GM21515 (cell line): Measurements from ENCODE around the gene TRAFD1.
A peak's percentile ranks its signal among the peaks of the same experiment; 100 is the strongest.

Experiments
- ATAC-seq: cut with Tn5 transposase; IDR thresholded peaks from one replicate; pipeline ENCODE4 v1.9.1; 2021; ENCODE audit not compliant: unreplicated experiment

Gene TRAFD1

DNA sequence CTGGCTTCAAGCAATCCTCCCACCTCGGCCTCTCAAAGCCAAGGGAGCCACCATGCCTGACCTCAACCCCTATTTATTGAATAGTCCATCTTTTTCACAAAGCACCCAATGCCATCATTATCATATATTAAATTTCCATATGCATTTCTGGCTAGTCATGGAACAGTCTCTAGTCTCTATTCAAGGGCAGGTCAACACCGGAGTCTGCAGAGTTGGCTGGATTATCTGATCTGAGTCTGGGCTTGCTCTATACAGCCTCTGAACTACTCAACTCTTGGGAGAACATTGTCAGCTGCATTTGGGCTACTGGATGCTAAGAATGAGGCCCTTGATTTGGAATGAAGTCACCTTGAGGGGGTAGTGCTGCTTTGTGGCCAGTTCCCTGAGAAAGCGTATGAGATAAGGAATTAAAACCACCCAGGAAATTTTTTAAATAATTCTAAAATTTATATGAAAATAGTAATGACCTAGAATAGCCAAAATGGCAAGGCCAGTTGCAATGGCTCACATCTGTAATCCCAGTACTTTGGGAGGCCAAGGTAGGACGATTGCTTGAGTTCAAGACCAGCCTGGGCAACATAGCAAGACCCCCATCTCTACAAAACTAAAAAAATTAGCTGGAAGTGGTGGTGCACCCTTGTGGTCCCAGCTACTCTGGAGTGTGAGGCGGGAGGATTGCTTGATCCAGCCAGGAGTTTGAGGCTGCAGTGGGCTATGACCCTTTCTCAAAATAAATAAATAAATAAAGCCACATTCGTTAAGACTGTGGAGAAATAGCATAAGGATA is 9.9 kb upstream of the TRAFD1 start:
- ATAC-seq, result no peak

GRCh38 chr12:112116232-112117060 is 8.9 kb upstream of the TRAFD1 start:
- ATAC-seq, result no peak

DNA sequence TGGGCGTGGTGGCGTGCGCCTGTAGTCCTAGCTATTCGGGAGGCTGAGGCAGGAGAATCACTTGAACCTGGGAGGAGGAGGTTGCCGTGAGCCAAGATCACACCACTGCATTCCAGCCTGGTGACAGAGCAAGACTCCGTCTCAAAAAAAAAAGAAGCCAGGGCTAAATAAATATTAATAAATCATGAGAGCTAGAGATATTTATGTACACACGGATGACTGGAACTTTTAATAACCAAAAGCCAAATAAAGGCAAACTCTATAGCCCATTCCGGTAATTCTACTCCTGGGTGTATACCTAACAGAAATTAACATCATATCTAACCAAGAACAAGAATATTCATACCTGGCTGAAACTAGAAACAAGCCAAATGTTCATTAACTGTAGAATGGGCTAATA is 7.7 kb upstream of the TRAFD1 start:
- ATAC-seq, result no peak

DNA sequence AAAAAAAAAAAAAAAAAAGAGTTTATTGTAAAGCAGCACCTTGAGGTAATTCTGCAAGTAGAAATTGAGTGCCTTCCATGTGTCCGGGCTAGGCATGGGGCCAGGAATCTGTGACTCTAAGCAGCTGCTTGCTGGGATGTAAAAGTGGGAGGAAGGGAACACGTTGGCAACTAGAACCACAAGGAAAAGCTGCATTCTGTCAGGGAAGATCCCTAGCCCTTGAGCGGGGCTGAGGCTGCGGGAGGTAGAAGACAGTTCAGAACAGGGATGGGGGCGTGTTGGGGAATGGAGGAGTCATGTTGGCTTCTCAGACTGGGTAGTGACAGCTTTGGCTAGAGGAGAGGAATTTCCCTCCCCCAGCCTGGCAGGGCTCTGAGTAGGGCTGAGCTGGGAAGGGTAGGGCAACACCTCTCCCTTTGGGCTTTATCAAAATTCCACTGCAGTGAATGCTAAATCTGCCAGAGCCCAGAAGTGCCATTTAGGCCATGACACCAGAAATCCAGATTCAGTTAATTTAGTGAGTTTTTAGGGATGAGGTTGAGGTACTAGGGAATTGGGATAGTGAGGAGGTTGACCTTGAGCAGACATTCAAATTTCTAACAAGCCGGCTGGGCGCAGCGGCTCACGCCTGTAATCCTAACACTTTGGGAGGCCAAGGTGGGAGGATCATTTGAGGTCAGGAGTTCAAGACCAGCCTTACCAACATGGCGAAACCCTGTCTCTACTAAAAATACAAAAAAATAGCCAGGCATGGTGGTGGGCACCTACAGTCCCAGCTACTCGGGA is 3.4 kb upstream of the TRAFD1 start:
- no peak for ATAC-seq

DNA sequence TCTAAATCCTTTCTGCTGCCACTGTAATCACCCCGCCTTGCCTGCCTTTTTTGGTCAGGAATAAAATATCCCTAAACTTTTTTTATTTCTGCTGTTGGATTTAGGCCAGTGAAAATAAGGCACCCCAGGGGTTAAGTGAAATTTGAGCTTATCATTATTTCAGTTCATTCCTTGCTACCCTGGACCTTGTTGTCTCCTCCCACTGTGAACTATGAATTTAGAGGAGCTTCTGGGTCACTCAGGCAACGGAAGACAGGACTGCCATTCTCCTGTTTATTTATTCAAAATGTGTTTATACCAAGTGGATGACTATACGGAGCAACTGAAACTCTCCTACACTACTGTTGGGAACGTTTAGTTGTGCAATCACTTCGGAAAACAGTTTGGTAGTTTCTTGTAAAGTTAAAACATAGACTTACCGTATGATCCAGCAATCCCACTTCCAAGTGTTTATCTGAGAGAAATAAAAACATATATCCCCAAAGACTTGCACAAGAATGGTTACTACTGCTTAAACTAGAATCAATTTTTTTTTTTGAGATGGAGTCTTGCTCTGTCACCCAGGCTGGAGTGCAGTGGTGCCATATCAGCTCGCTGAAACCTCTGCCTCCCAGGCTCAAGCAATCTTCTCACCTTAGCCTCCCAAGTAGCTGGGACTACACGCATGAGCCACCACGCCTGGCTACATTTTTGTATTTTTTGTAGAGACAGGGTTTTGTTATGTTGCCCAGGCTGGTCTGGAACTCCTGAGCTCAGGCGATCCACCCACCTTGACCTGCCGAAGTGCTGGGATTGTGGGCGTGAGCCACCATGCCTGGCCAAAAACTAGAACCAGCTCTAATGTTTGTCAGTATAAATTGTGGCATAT is 2.3 kb upstream of the TRAFD1 start:
- ATAC-seq, result no peak

- ATAC-seq, result no peak
Measured at GRCh38 chr12:112124918-112125249, 476 bp upstream of the TRAFD1 start.

DNA sequence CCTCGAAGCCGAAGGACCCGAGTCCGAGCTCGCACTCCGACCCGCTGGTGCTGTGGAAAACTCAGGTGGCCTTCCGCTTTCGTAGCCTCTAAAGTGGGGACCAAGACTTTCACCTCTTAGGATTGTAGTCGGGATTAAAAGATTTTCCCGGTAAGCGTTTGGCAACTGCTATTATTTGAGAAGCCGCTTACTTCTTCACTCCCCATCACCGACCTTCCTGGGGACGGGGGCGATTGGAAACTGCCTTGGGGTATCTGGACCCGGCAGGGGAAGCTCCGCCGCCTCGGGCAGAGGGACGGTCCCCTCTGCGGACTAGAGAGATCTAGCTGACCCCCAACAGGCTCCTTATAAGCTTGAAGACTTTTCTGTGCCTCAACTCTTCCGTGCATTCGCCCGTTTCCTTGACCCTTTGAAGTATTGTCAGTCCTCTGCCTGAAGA is 659 bp downstream of the TRAFD1 start:
- no peak for ATAC-seq

GRCh38 chr12:112126911-112127310 is 1.6 kb downstream of the TRAFD1 start:
- no peak for ATAC-seq

DNA sequence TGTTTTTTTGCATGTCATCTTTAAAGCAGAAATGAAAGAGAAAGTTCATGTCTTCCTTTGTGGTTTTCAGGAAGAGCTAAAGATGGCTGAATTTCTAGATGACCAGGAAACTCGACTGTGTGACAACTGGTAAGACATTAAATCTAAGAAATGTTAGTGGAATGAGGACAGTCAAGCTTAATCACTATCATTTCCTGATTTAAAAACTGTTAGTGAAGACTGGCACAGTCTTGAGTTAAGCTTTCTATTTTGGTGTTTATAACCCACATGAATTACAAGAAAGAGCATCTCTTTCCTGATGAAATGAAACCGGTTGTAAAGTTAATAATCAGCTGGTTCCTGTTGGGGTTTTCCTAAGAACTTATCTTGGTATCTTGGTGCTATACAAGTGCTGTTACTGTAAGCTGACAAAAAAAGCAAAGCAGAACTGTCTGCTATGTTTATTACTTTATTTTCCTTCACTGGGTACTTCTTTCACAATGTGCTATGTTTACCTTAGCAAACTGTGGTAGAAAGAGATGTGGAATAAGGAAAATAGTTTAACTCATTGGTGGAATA is 5.2 kb downstream of the TRAFD1 start:
- peak; percentile 46 for ATAC-seq

DNA sequence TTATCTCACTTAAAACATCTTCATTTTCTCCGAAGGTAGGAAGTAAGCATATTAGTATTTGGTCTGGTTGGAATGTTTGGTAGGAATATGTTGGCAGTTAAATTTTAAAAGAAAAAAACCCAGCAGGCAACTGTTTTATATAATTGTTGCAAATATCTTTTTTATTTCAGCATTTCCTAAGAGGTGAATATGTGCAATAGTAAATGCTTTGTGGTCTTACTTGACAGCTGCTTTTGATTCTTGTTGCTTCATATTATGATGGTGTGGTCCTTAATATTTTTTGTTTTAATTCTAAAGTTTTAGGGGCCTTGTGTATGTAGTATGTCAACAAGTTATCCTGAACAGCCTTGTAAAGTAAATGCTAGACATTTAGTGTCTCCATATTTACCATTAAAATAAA is 6.3 kb downstream of the TRAFD1 start:
- ATAC-seq, result no peak

GRCh38 chr12:112133418-112133817 is 8.1 kb downstream of the TRAFD1 start:
- ATAC-seq, result no peak

GRCh38 chr12:112134731-112135130 is 9.4 kb downstream of the TRAFD1 start:
- no peak for ATAC-seq

- no peak for ATAC-seq
Measured at GRCh38 chr12:112140728-112141127, 15.4 kb downstream of the TRAFD1 start.

GRCh38 chr12:112146123-112146522 is 20.8 kb downstream of the TRAFD1 start:
- no peak for ATAC-seq

DNA sequence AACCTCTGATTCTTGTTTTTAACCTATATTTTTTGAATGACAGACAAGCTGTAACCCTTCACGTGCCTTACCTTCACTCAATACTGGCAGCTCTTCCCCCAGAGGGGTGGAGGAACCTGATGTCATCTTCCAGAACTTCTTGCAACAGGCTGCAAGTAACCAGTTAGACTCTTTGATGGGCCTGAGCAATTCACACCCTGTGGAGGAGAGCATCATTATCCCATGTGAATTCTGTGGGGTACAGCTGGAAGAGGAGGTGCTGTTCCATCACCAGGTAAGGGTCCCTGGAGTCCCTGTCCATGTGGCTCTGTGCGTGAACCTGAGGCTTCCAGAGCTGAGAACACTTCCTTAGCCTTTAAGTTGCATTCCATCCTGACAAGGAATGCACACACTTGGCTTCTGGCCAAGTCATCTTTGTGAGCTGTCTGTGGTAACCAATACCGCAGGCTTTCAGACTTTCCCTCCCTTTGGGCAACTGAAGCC is 22.7 kb downstream of the TRAFD1 start:
- no peak for ATAC-seq

- ATAC-seq, result no peak
Measured at GRCh38 chr12:112149596-112149995, 24.2 kb downstream of the TRAFD1 start.

DNA sequence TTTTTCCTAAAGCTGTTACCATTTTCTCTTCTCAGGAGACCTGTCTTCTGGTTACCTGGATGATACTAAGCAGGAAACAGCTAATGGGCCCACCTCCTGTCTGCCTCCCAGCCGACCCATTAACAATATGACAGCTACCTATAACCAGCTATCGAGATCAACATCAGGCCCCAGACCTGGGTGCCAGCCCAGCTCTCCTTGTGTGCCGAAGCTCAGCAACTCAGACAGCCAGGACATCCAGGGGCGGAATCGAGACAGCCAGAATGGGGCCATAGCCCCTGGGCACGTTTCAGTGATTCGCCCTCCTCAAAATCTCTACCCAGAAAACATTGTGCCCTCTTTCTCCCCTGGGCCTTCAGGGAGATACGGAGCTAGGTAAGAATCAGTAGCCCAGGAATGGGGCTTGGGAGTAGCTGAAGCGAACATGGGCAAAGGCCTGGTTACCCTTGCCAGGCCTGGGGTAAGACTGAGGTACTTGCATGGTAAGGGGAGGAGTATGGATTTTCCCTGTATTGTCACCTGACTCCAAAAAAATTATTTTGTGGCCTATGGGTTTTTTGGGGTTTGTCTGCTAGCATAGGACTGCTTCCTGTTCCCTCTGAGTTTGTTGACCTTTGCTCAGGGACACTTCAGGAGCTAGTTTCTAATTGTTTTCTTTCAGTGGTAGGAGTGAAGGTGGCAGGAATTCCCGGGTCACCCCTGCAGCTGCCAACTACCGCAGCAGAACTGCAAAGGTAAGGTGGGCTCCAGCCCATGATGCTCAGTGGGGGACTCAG is 26.6 kb downstream of the TRAFD1 start:
- ATAC-seq, result no peak

DNA sequence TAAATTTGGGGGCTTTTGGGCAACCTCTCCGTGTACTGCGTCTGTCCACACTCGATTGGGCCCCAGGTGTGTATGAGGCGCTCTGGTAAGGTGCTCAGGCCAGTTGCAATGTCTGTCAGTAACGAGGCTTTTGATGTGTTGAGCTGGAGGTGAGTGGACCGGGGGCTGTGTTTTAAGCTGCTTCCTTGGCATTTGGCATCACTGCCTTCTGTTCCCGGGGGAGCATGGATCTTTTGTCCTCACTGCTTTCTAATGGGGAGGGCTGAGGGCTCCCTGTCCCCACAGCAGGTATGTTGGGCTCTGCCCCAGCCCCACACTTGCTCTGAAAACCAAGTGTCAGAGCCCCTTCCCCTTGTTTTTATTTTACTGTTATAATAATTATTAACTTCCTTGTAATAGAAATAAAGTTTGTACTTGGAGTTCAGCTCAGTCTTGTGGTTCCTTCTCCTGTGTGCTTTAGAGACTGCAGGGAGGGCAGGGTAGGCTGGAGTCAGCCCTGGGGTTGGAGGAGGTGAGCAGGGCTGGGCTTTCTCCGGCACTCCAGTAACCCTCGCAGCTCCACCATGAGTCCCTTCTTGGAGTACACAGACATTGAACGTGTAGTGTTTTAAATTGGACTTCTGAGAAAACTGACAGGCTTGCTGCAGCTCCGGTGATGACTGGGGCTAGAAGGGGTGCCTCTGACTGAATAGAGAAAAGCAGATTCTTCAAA is 28.0 kb downstream of the TRAFD1 start:
- no peak for ATAC-seq

GRCh38 chr12:112153893-112154219 is 28.5 kb downstream of the TRAFD1 start:
- no peak for ATAC-seq
